IgD-negative memory B cell (primary cell): ENCODE data around the gene LYRM4. TPM values are rescaled to one million over a fixed set of nuclear protein-coding genes. Genes with fewer than 3 reads are reported as not detected.

Experiments used
- H3K27ac Mint-ChIP-seq, 3 donors: one replicate each; pipeline ENCODE4 v1.8.0; 2020 to 2022; ENCODE audit warnings: mild to moderate bottlenecking in 3 of 3, mixed read lengths in 3 of 3, moderate library complexity in 1 of 3
- H3K27me3 Mint-ChIP-seq: one replicate; pipeline ENCODE4 v1.8.0; 2021; ENCODE audit warnings: mixed read lengths
- H3K36me3 Mint-ChIP-seq: one replicate; pipeline ENCODE4 v1.8.0; 2020; ENCODE audit warnings: mild to moderate bottlenecking, mixed read lengths
- H3K4me1 Mint-ChIP-seq, 3 donors: one replicate each; pipeline ENCODE4 v1.8.0; 2020 to 2022; ENCODE audit warnings: mixed read lengths in 3 of 3, mild to moderate bottlenecking in 1 of 3
- H3K4me3 Mint-ChIP-seq, 4 donors: one replicate each; pipeline ENCODE4 v1.8.0; 2020 to 2022; ENCODE audit warnings: mild to moderate bottlenecking in 4 of 4, mixed read lengths in 4 of 4, moderate library complexity in 3 of 4
- H3K9me3 Mint-ChIP-seq, 3 donors: one replicate each; pipeline ENCODE4 v1.8.0; 2020 to 2021; ENCODE audit warnings: mixed read lengths in 3 of 3, mild to moderate bottlenecking in 1 of 3
- polyA plus RNA-seq: library from polyadenylated mRNA; unstranded; fragments of 300-500 nt; fragmentation: Illumina TruSeq; gene quantifications from one replicate; pipeline ENCODE4 v1.2.3, GENCODE V29; 2021

LYRM4 gene
- polyA plus RNA-seq, 1 donor from 2014 or later, result 36.3 TPM

- H3K4me3 Mint-ChIP-seq, result peak overlapping the region in 1 of 4 donors; percentile 10
- H3K27me3 Mint-ChIP-seq, result no peaks in the 10 kb centered on the region
- no peaks in the 10 kb centered on the region for H3K4me1 Mint-ChIP-seq
- H3K27ac Mint-ChIP-seq, result no peak overlapping the region
- H3K9me3 Mint-ChIP-seq, result no peaks in the 10 kb centered on the region
- no peaks in the 10 kb centered on the region for H3K36me3 Mint-ChIP-seq
These were observed 109.3 kb downstream of the LYRM4 start for GRCh38 chr6:5151360-5151954.

- H3K9me3 Mint-ChIP-seq, result no peaks in the 10 kb centered on the region
- H3K4me3 Mint-ChIP-seq, result no peak overlapping the region
- no peaks in the 10 kb centered on the region for H3K27me3 Mint-ChIP-seq
- H3K4me1 Mint-ChIP-seq, result no peaks in the 10 kb centered on the region
- H3K36me3 Mint-ChIP-seq, result no peaks in the 10 kb centered on the region
- H3K27ac Mint-ChIP-seq, result no peak overlapping the region
These were observed 110.1 kb downstream of the LYRM4 start for GRCh38 chr6:5150551-5151075.

- Mint-ChIP-seq H3K36me3 (no peaks in the 10 kb centered on the region), H3K27ac (no peak overlapping the region)
These were observed 110.9 kb downstream of the LYRM4 start for GRCh38 chr6:5149891-5150290.

GRCh38 chr6:5149159-5149704 lies 111.5 kb downstream of the LYRM4 start:
- no peaks in the 10 kb centered on the region for H3K9me3 Mint-ChIP-seq
- no peaks in the 10 kb centered on the region for H3K27me3 Mint-ChIP-seq
- no peak overlapping the region for H3K4me3 Mint-ChIP-seq
- no peaks in the 10 kb centered on the region for H3K4me1 Mint-ChIP-seq
- no peaks in the 10 kb centered on the region for H3K36me3 Mint-ChIP-seq
- peak overlapping the region in 1 of 3 donors; percentile 54 for H3K27ac Mint-ChIP-seq

More at GRCh38 chr6:5149891-5150290, 110.9 kb downstream of the LYRM4 start:
- H3K4me1 Mint-ChIP-seq, result no peaks in the 10 kb centered on the region
- no peaks in the 10 kb centered on the region for H3K9me3 Mint-ChIP-seq
- H3K4me3 Mint-ChIP-seq, result no peak overlapping the region
- no peaks in the 10 kb centered on the region for H3K27me3 Mint-ChIP-seq

GRCh38 chr6:5146398-5146797 lies 114.4 kb downstream of the LYRM4 start:
- no peaks in the 10 kb centered on the region for H3K9me3 Mint-ChIP-seq
- no peaks in the 10 kb centered on the region for H3K27me3 Mint-ChIP-seq
- no peaks in the 10 kb centered on the region for H3K36me3 Mint-ChIP-seq
- no peak overlapping the region for H3K4me3 Mint-ChIP-seq
- peaks cover 0 to 5% (median 2%) of the 10 kb centered on the region in 3 donors for H3K4me1 Mint-ChIP-seq
- H3K27ac Mint-ChIP-seq, result peak overlapping the region in 1 of 3 donors; percentile 7

GRCh38 chr6:5143634-5144311 lies 117.0 kb downstream of the LYRM4 start:
- H3K27me3 Mint-ChIP-seq, result no peaks in the 10 kb centered on the region
- H3K36me3 Mint-ChIP-seq, result no peaks in the 10 kb centered on the region
- H3K4me1 Mint-ChIP-seq, result peaks cover 11 to 20% (median 17%) of the 10 kb centered on the region in 3 donors
- peak overlapping the region in 1 of 3 donors; percentile 12 for H3K27ac Mint-ChIP-seq
- H3K9me3 Mint-ChIP-seq, result no peaks in the 10 kb centered on the region
- H3K4me3 Mint-ChIP-seq, result peak overlapping the region in 1 of 4 donors; percentile 9

GRCh38 chr6:5142915-5143314 lies 117.8 kb downstream of the LYRM4 start:
- Mint-ChIP-seq H3K27me3 (no peaks in the 10 kb centered on the region), H3K4me3 (no peak overlapping the region), H3K4me1 (peaks cover 13 to 21% (median 17%) of the 10 kb centered on the region in 3 donors), H3K27ac (no peak overlapping the region), H3K9me3 (no peaks in the 10 kb centered on the region), H3K36me3 (peaks cover 2% of the 10 kb centered on the region)

GRCh38 chr6:5142131-5142530 lies 118.6 kb downstream of the LYRM4 start:
- Mint-ChIP-seq H3K36me3 (peaks cover 2% of the 10 kb centered on the region), H3K27ac (no peak overlapping the region), H3K27me3 (no peaks in the 10 kb centered on the region), H3K9me3 (no peaks in the 10 kb centered on the region), H3K4me3 (no peak overlapping the region), H3K4me1 (peaks cover 13 to 21% (median 17%) of the 10 kb centered on the region in 3 donors)

GRCh38 chr6:5141046-5141445 lies 119.7 kb downstream of the LYRM4 start:
- peaks cover 2% of the 10 kb centered on the region for H3K36me3 Mint-ChIP-seq
- H3K4me1 Mint-ChIP-seq, result peaks cover 16 to 21% (median 17%) of the 10 kb centered on the region in 3 donors
- H3K27me3 Mint-ChIP-seq, result no peaks in the 10 kb centered on the region
- peak overlapping the region in 3 of 4 donors; percentile 33 to 78 (median 74) for H3K4me3 Mint-ChIP-seq
- H3K9me3 Mint-ChIP-seq, result no peaks in the 10 kb centered on the region
- peak overlapping the region in 1 of 3 donors; percentile 33 for H3K27ac Mint-ChIP-seq

GRCh38 chr6:5139828-5140771 lies 120.7 kb downstream of the LYRM4 start:
- Mint-ChIP-seq H3K27ac (peak overlapping the region in 1 of 3 donors; percentile 33), H3K9me3 (no peaks in the 10 kb centered on the region), H3K36me3 (peaks cover 5% of the 10 kb centered on the region), H3K27me3 (no peaks in the 10 kb centered on the region), H3K4me3 (peak overlapping the region; percentile 33 to 78 (median 69)), H3K4me1 (peaks cover 20 to 27% (median 22%) of the 10 kb centered on the region in 3 donors)

- peak overlapping the region in 2 of 3 donors; percentile 11 to 33 for H3K27ac Mint-ChIP-seq
- H3K27me3 Mint-ChIP-seq, result no peaks in the 10 kb centered on the region
- no peaks in the 10 kb centered on the region for H3K9me3 Mint-ChIP-seq
- H3K4me1 Mint-ChIP-seq, result peaks cover 20 to 27% (median 22%) of the 10 kb centered on the region in 3 donors
- peaks cover 5% of the 10 kb centered on the region for H3K36me3 Mint-ChIP-seq
- peak overlapping the region in 2 of 4 donors; percentile 78 to 80 for H3K4me3 Mint-ChIP-seq
These were observed 121.5 kb downstream of the LYRM4 start for GRCh38 chr6:5138995-5139827.

GRCh38 chr6:5136851-5137250 lies 123.9 kb downstream of the LYRM4 start:
- Mint-ChIP-seq H3K27me3 (no peaks in the 10 kb centered on the region), H3K27ac (no peak overlapping the region), H3K9me3 (no peaks in the 10 kb centered on the region), H3K4me1 (peaks cover 30 to 33% (median 32%) of the 10 kb centered on the region in 3 donors), H3K4me3 (peak overlapping the region in 1 of 4 donors; percentile 76), H3K36me3 (peaks cover 5% of the 10 kb centered on the region)

GRCh38 chr6:5135788-5136376 lies 124.9 kb downstream of the LYRM4 start:
- no peaks in the 10 kb centered on the region for H3K27me3 Mint-ChIP-seq
- peaks cover 30 to 34% (median 31%) of the 10 kb centered on the region in 3 donors for H3K4me1 Mint-ChIP-seq
- H3K9me3 Mint-ChIP-seq, result no peaks in the 10 kb centered on the region
- H3K4me3 Mint-ChIP-seq, result peak overlapping the region in 1 of 4 donors; percentile 13
- H3K27ac Mint-ChIP-seq, result peak overlapping the region in 2 of 3 donors; percentile 11 to 65
- H3K36me3 Mint-ChIP-seq, result peaks cover 5% of the 10 kb centered on the region
